SW 1271 (cell line): ENCODE measurements around the gene PCBP3.
"Not testable (repeated sequence)": the region's sequence is repeated elsewhere in the genome, so short reads cannot be mapped to it uniquely, and the experiment has no call there.

Source experiments
- DNase-seq, 2 experiments: peaks; one replicate each; lab custom pipeline; 2025; lab: John Stamatoyannopoulos, UW

The PCBP3 gene

GRCh38 chr21:45808663-45809062 is 165.1 kb downstream of the PCBP3 start:
- DNase-seq: not testable (repeated sequence)

- no peak for DNase-seq
These were observed 165.9 kb downstream of the PCBP3 start for GRCh38 chr21:45809421-45809820.

- DNase-seq: no peak
These were observed 167.6 kb downstream of the PCBP3 start for GRCh38 chr21:45811136-45811535.

GRCh38 chr21:45814210-45814940 is 170.8 kb downstream of the PCBP3 start:
- not testable (repeated sequence) for DNase-seq

- DNase-seq: not testable (repeated sequence)
These were observed 172.3 kb downstream of the PCBP3 start for GRCh38 chr21:45815781-45816180.

GRCh38 chr21:45816794-45817193 is 173.3 kb downstream of the PCBP3 start:
- DNase-seq: no peak

GRCh38 chr21:45817345-45817744 is 173.8 kb downstream of the PCBP3 start:
- no peak for DNase-seq

GRCh38 chr21:45818276-45818903 is 174.9 kb downstream of the PCBP3 start:
- no peak for DNase-seq

- no peak for DNase-seq
These were observed 175.4 kb downstream of the PCBP3 start for GRCh38 chr21:45818904-45819285.

- no peak for DNase-seq
These were observed 176.1 kb downstream of the PCBP3 start for GRCh38 chr21:45819478-45820170.

GRCh38 chr21:45820171-45821091 is 176.9 kb downstream of the PCBP3 start:
- DNase-seq: peak; percentile 16 to 67

GRCh38 chr21:45821315-45821962 is 177.9 kb downstream of the PCBP3 start:
- no peak for DNase-seq

GRCh38 chr21:45821998-45822397 is 178.5 kb downstream of the PCBP3 start:
- no peak for DNase-seq

- no peak for DNase-seq
These were observed 179.0 kb downstream of the PCBP3 start for GRCh38 chr21:45822429-45823099.

- no peak for DNase-seq
These were observed 179.7 kb downstream of the PCBP3 start for GRCh38 chr21:45823100-45823681.

- DNase-seq: no peak
These were observed 181.2 kb downstream of the PCBP3 start for GRCh38 chr21:45824546-45825215.

GRCh38 chr21:45825219-45825618 is 181.7 kb downstream of the PCBP3 start:
- no peak for DNase-seq

- DNase-seq: no peak
These were observed 183.3 kb downstream of the PCBP3 start for GRCh38 chr21:45826676-45827301.

GRCh38 chr21:45827302-45827692 is 183.8 kb downstream of the PCBP3 start:
- DNase-seq: no peak
